ENCODE results near the gene GOSR2. TPM values are rescaled to one million over a fixed set of nuclear protein-coding genes. Genes with fewer than 3 reads are reported as not detected.
A peak's percentile ranks its signal among the peaks of the same experiment; 100 is the strongest.

GOSR2 gene
- total and polyA plus RNA-seq, 2 of the 8 experiments (the other 6 are each of a cell fraction or from before 2014, with no cell fraction given) = 28.2 to 36.2 TPM

- no peak overlapping the region for H3K18ac ChIP-seq (ENCODE audit: extremely low read depth, low read length)
- no peak for FAIRE-seq
- H3K23ac ChIP-seq (ENCODE audit: insufficient read length) = no peak overlapping the region
- no peaks in the 10 kb centered on the region for H4K20me1 ChIP-seq (replicated peaks in 1 of 2; ENCODE audit: control insufficient read depth in 1 of 2, insufficient read depth in 2 of 2, low read length in 2 of 2)
- POLR2A ChIA-PET (ENCODE audit: partially characterized antibody) = no interaction called here
- no peak overlapping the region for H2BK120ac ChIP-seq (replicated peaks; ENCODE audit: low read depth, low read length)
- H3K9me3 ChIP-seq (ENCODE audit: insufficient read depth in 2 of 2, low read depth in 1 of 2, low read length in 1 of 2) = no peaks in the 10 kb centered on the region
- DNase-seq (ENCODE audit: low read depth in 1 of 2, low spot score in 2 of 2) = no peak
- no peak overlapping the region for H3K27ac ChIP-seq (ENCODE audit: low read depth, low read length)
- H2BK5ac ChIP-seq (ENCODE audit: low read depth, low read length) = no peak overlapping the region
- H3K23me2 ChIP-seq (ENCODE audit: low read depth, low read length) = peaks cover 11% of the 10 kb centered on the region; the same call in 1 of the 2 replicates
- H4K91ac ChIP-seq (replicated peaks; ENCODE audit: insufficient read length, low read length) = no peak overlapping the region
- H3K27me3 ChIP-seq (replicated peaks in 1 of 4; ENCODE audit: control insufficient read depth in 3 of 4, extremely low read depth in 1 of 4, insufficient read depth in 3 of 4, low read length in 3 of 4) = no peaks in the 10 kb centered on the region
- H4K5ac ChIP-seq (ENCODE audit: insufficient read length, low read depth, low read length) = no peak overlapping the region
- H3K36me3 ChIP-seq (ENCODE audit: control insufficient read depth in 2 of 4, insufficient read depth in 4 of 4, low read length in 3 of 4) = no peaks in the 10 kb centered on the region
- H2BK15ac ChIP-seq (ENCODE audit: low read length) = no peak overlapping the region
- no peak overlapping the region for H2AK5ac ChIP-seq (ENCODE audit: low read depth, low read length)
- 91% methylated on average over 3 of the region's 4 CpGs; no CpG with 5 or more reads in 1 of the 2 experiments for WGBS, 2 experiments (ENCODE audit: extremely low coverage in 1 of 2, insufficient coverage in 1 of 2, insufficient read length in 1 of 2, insufficient replicate concordance in 2 of 2, low coverage in 1 of 2, low lambda C conversion rate in 2 of 2, missing lambda C conversion rate in 1 of 2)
- CTCF ChIA-PET (ENCODE audit: partially characterized antibody) = interaction anchor here (1.2 to 2.2 kb wide), 2 partner anchors 9 to 21 kb away, joined by 4 to 10 read pairs; no protein-coding TSS in a partner anchor
- H3K14ac ChIP-seq (ENCODE audit: insufficient read length) = no peak overlapping the region
- H3K4me1 ChIP-seq (replicated peaks in 1 of 4; ENCODE audit: control insufficient read depth in 3 of 4, insufficient read depth in 4 of 4, low read length in 3 of 4) = peaks cover 0 to 5% (median 2%) of the 10 kb centered on the region in 4 experiments; a peak in 4 of 7 replicates
- no peak overlapping the region for H2AFZ ChIP-seq (ENCODE audit: low read length)
- H4K8ac ChIP-seq (ENCODE audit: extremely low read depth, insufficient read depth, low read length) = no peak overlapping the region
- no peak overlapping the region for H3K4me3 ChIP-seq (ENCODE audit: extremely low read depth in 1 of 4, insufficient read depth in 2 of 4, low read depth in 3 of 4, low read length in 4 of 4)
- H3K79me1 ChIP-seq (ENCODE audit: low read depth, low read length) = no peaks in the 10 kb centered on the region
- H3K79me2 ChIP-seq (ENCODE audit: control insufficient read depth in 1 of 2, insufficient read depth in 2 of 2, low read length in 2 of 2) = no peaks in the 10 kb centered on the region
- H3K4ac ChIP-seq (replicated peaks; ENCODE audit: insufficient read length, low read depth, low read length) = no peak overlapping the region
- H2BK12ac ChIP-seq (ENCODE audit: low read depth, low read length) = no peak overlapping the region
- no peak overlapping the region for H3K4me2 ChIP-seq (ENCODE audit: insufficient read depth in 1 of 2, low read depth in 2 of 2, low read length in 2 of 2)
- H3K56ac ChIP-seq (replicated peaks; ENCODE audit: insufficient read length, low read depth, low read length) = peak overlapping the region; percentile 54
- no peak overlapping the region; the same call in 1 of the 2 replicates for H2BK20ac ChIP-seq (ENCODE audit: low read length)
- no peak overlapping the region for H3K9ac ChIP-seq (replicated peaks in 1 of 4; ENCODE audit: extremely low read depth in 1 of 4, low read depth in 3 of 4, low read length in 3 of 4)
- TF ChIP-seq ZNF274 (IDR thresholded peaks at IDR 0.05; ENCODE audit: borderline replicate concordance, extremely low read depth, low read length) (no peak), SP4 (IDR thresholded peaks at IDR 0.05; ENCODE audit: low read length) (no peak), TAF1 (IDR thresholded peaks at IDR 0.05; ENCODE audit: low read depth, low read length) (no peak), KDM5A (IDR thresholded peaks at IDR 0.05; ENCODE audit: low read length) (no peak), RBBP5 (IDR thresholded peaks at IDR 0.05; ENCODE audit: borderline replicate concordance, low read depth, low read length) (no peak), CEBPB (IDR thresholded peaks at IDR 0.05; ENCODE audit: low read depth, low read length) (no peak), CREB1 (IDR thresholded peaks at IDR 0.05) (no peak), RFX5 (IDR thresholded peaks at IDR 0.05; ENCODE audit: borderline replicate concordance, low read depth, low read length) (no peak), BCL11A (IDR thresholded peaks at IDR 0.05; ENCODE audit: low read depth in 2 of 2, low read length in 2 of 2) (no peak), NANOG (IDR thresholded peaks at IDR 0.05; ENCODE audit: insufficient read depth, low read depth, low read length, poor library complexity, severe bottlenecking) (no peak), FOSL1 (IDR thresholded peaks at IDR 0.05; ENCODE audit: insufficient read depth, low read depth, low read length) (no peak)
- TF ChIP-seq, protein P1, sequence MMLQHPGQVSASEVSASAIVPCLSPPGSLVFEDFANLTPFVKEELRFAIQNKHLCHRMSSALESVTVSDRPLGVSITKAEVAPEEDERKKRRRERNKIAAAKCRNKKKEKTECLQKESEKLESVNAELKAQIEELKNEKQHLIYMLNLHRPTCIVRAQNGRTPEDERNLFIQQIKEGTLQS (IDR thresholded peaks at IDR 0.05; ENCODE audit: insufficient read depth, low read depth, low read length) = no peak
Observed at GRCh38 chr17:46903762-46904672, 18.9 kb upstream of the GOSR2 start.
